Measurements from ENCODE around the gene NCS1.
A peak's percentile ranks its signal among the peaks of the same experiment; 100 is the strongest.

NCS1 gene

DNA sequence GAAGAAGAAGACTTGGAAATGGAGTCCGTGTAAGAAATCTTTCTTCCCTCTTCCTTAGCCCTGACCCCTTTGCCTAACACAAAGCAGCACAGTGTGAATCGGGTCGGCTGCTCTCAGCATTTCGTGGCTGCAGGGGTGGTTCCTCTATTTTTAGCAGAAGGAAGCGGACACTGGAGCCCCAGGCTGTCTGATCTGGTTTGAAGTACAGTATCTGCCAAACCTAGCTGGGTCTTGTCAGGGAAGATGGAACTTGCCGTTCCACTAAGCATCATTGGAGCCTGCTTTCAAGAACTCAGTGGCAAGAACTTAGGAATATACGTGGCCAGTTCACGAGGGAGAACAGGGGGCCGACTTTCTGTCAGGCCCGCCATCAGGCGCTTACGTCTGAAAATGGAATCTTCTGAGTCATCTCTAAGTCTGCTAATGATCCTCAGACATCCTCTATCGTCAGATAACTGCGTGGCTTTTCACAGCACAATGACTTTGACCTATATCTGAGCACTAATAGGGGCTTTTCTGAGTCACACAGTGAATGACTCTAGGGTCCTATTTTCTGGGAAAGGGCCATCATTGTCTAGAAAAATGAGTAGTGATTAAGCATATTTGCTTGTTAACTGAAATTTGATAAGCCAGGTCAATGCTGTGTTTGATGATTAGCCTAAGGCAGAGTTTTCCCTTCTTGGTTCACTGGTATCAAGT is 43.3 kb upstream of the NCS1 start:
- Histone ChIP-seq H3K27ac (peak overlapping the region; percentile 57), H3K4me1 (ENCODE audit: control insufficient read depth in 1 of 2, insufficient read depth in 1 of 2, low read depth in 1 of 2, low read length in 1 of 2) (peaks cover 13 to 18% of the 10 kb centered on the region in 2 experiments), H3K27me3 (no peaks in the 10 kb centered on the region), H3K36me3 (peaks cover 86% of the 10 kb centered on the region), H3K4me3 (ENCODE audit: low read depth in 1 of 2, low read length in 1 of 2) (no peak overlapping the region), H3K9me3 (no peaks in the 10 kb centered on the region)
- no peak for TF ChIP-seq CTCF (IDR thresholded peaks at IDR 0.05)

GRCh38 chr9:130129432-130130061 is 42.7 kb upstream of the NCS1 start:
- Histone ChIP-seq H3K36me3 (peaks cover 86% of the 10 kb centered on the region), H3K4me3 (ENCODE audit: low read depth in 1 of 2, low read length in 1 of 2) (no peak overlapping the region), H3K4me1 (ENCODE audit: control insufficient read depth in 1 of 2, insufficient read depth in 1 of 2, low read depth in 1 of 2, low read length in 1 of 2) (peaks cover 13 to 18% of the 10 kb centered on the region in 2 experiments), H3K27me3 (no peaks in the 10 kb centered on the region), H3K27ac (peak overlapping the region; percentile 57), H3K9me3 (no peaks in the 10 kb centered on the region)
- TF ChIP-seq CTCF (IDR thresholded peaks at IDR 0.05): no peak

GRCh38 chr9:130132746-130133145 is 39.5 kb upstream of the NCS1 start:
- TF ChIP-seq CTCF (IDR thresholded peaks at IDR 0.05): no peak
- Histone ChIP-seq H3K27ac (no peak overlapping the region), H3K27me3 (no peaks in the 10 kb centered on the region), H3K36me3 (peaks cover 77% of the 10 kb centered on the region), H3K4me1 (ENCODE audit: control insufficient read depth in 1 of 2, insufficient read depth in 1 of 2, low read depth in 1 of 2, low read length in 1 of 2) (peaks cover 29 to 42% of the 10 kb centered on the region in 2 experiments), H3K4me3 (ENCODE audit: low read depth in 1 of 2, low read length in 1 of 2) (no peak overlapping the region), H3K9me3 (no peaks in the 10 kb centered on the region)

GRCh38 chr9:130137081-130137640 is 35.0 kb upstream of the NCS1 start:
- peaks cover 24 to 33% of the 10 kb centered on the region in 2 experiments for H3K4me1 ChIP-seq (ENCODE audit: control insufficient read depth in 1 of 2, insufficient read depth in 1 of 2, low read depth in 1 of 2, low read length in 1 of 2)
- peak overlapping the region in 1 of 2 experiments; percentile 31 for H3K4me3 ChIP-seq (ENCODE audit: low read depth in 1 of 2, low read length in 1 of 2)
- no peak for TF ChIP-seq CTCF (IDR thresholded peaks at IDR 0.05)
- H3K27ac ChIP-seq: peak overlapping the region; percentile 45
- peaks cover 8% of the 10 kb centered on the region for H3K27me3 ChIP-seq
- no peaks in the 10 kb centered on the region for H3K9me3 ChIP-seq
- H3K36me3 ChIP-seq: peaks cover 34% of the 10 kb centered on the region

GRCh38 chr9:130137641-130138081 is 34.5 kb upstream of the NCS1 start:
- Histone ChIP-seq H3K4me1 (ENCODE audit: control insufficient read depth in 1 of 2, insufficient read depth in 1 of 2, low read depth in 1 of 2, low read length in 1 of 2) (peaks cover 24 to 33% of the 10 kb centered on the region in 2 experiments), H3K36me3 (peaks cover 31% of the 10 kb centered on the region), H3K9me3 (no peaks in the 10 kb centered on the region), H3K27me3 (peaks cover 13% of the 10 kb centered on the region), H3K27ac (peak overlapping the region; percentile 45), H3K4me3 (ENCODE audit: low read depth in 1 of 2, low read length in 1 of 2) (peak overlapping the region in 1 of 2 experiments; percentile 31)
- TF ChIP-seq CTCF (IDR thresholded peaks at IDR 0.05): no peak

All from neutrophil (primary cell).